ENCODE measurements around the gene WNT2B.

Gene WNT2B

DNA sequence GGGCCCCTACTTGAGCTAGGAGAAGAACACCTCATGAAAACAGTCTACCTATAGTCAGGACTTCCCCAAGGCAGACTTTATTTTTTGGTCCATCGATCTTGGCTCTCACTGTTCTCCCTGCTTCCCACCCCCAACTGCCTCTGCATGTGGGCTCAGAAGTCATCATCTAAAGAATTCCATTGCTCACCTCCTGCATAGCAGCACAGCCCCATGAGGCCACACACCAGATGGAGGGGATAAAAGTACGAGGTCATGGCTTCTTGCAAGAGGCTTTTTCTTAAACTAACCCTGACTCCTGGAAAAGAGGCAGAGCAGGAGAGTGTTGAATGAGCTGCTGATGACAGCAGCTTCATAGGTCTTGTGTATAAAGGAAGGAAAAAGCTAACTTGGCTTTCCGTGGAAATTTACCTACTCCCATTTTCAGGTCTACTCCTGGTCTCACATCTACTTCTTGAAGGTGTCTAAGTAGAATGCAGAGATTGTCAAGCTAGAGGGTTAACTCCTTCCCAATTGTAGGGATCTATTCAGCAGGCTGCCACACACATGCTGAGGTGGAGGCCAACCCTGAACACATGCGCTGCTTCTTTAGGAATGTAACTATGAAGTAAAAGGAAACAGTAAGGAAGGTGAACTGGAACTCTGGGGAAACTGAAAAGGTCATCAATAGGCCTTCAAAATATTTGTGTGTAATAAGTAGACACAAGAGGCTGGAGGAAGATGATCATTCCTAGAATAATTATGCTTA, 18.7 kb downstream of the WNT2B start:
- DNase-seq (ENCODE audit: low read depth in 3 of 3), result no peak

DNA sequence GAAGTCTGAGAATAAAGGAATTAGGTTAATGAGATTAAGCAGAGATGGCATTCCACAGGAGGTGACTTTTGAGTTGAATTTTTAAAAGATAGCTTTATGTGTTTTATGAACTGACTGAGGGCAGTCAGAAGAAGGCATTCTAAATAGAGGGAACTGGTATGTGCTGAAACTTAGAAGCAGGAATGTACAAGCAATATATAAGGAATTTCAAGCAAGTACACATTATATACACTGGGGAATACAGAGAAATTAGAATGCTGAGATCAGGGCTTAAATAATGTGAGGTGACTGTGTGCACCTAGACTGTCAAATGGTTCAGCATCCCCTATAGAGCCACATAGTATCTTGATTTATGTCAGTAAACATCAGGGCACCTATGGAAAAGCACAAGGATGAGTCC, 19.3 kb downstream of the WNT2B start:
- DNase-seq (ENCODE audit: low read depth in 3 of 3), result no peak

DNA sequence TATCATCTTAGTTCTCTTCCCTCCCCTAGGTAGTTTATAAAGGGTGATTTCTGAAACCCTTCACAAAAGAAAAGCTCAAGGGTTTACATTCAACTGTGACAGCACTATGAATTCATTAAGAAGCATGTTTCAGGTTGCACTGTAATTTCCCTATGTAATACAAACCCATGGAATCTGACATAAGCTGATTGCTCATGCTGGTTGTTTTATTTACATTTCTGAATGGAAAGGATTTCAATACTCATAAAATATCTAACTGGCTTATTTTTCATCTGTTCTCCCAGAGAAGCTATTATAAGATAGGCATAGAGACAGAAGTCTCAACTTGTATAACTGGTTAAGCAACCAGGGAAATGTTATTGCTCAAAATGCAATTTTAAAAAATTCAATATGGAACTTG, 20.5 kb downstream of the WNT2B start:
- DNase-seq (ENCODE audit: low read depth in 3 of 3), result no peak

DNA sequence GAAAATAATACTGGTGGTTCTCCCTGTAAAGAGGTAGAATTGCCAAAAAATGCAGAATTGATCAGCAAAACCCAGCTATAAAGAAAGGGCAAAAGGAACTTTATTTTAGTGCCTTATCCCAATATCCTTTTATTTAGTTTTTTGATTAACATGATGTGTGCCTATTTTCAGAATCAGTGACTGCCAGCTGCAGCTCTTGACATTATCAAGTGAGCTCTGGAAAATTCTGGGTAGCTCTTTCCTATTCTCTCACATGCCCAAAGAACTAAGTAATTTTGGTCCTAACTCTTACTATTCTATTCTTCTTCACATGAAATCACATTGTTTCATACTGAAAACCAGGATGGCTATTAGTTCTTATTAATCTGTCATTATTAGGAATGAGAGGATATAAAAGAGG, 22.1 kb downstream of the WNT2B start:
- no peak for DNase-seq (ENCODE audit: low read depth in 3 of 3)

DNA sequence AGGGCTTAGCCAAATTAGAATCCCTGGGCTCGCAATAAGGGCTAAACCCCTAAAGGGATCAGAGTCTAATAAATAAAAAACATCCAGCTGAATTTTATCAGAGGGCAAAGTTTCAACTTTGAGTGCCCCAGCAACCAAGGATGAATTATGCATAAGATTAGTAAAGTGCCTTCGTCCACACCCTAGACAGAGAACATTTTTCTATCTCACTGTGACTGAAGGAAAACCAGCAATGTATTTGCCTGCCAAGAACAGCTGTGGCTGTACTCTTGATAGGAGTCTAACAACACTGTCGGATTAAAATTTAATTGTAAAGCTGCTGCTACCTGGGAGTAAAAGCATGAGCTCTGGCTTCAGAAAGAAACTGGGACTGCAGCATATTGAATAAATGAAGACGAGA, 23.3 kb downstream of the WNT2B start:
- no peak for DNase-seq (ENCODE audit: low read depth in 3 of 3)

DNA sequence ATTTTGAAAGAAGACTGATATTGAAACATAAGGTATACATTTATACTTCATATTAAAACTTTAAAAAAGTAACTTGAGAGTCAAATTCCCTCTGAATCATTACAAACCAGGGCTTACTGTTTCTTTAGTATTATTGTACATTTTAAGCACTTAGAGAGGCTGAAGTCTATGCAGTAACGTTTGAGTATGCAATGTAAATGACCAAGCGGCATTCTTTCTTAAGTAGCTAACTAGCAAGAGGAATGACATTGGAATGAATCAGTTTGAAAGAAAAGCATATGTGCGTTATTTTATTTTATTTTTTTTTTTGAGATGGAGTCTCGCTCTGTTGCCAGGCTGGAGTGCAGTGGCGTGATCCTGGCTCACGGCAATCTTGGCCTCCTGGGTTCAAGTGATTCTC, 24.3 kb downstream of the WNT2B start:
- no peak for DNase-seq (ENCODE audit: low read depth in 3 of 3)

DNA sequence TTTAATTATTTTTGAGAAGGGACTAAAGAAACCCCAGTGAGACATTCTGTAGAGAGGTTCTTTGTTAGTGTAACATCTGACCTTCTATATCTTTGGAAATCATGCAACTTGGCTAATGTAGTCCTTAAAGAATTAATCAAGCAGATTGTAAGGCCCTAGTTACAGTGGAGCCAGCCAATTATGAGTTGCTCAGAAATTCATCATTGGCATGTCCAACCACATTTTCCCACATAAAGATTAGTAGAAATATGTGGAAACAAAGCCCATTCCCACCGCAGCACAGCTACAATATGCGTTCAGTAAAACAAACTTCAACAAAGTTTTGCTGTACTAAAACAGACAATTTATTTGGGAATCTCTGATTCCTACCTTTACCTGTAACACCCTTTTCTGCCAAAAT, 27.8 kb downstream of the WNT2B start:
- no peak for DNase-seq (ENCODE audit: low read depth in 3 of 3)

DNA sequence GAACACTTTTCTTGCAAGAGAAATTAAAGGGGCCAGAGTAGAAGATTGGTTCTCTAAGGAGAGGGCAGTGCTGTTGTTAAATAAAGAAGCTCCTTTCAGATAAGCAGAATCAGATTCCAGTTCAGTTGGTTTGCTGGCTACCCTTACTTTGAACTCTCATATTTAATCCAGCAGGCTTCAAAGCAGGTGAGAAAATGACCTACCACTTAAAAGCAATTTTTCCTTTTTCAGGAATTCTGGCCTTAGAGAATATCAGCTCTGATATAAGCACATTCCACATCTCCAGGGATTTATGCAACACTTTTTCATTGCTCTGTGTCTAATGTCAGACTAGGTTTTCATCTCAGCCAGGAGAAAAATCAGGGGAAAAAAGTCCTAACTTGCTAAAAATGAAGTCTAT, 28.7 kb downstream of the WNT2B start:
- no peak for DNase-seq (ENCODE audit: low read depth in 3 of 3)

DNA sequence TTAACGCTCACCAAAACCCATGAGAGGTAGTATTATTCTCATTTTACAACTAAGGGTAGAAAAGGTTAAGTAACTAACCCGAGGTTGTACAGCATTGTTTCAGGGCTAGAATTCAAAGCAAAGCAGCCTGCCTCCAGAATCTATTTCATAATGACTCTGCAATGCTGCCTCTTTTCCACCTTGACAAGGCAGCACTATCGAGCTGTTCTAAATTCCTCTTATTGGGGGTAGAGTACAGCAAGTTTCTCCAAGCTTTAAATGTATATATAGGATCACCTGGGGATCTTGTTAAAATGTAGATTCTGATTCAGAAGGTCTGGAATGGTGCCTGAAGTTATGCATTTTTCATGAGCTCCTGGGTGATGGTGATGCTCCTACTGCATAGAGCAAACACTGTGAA, 30.1 kb downstream of the WNT2B start:
- DNase-seq (ENCODE audit: low read depth in 3 of 3), result no peak

DNA sequence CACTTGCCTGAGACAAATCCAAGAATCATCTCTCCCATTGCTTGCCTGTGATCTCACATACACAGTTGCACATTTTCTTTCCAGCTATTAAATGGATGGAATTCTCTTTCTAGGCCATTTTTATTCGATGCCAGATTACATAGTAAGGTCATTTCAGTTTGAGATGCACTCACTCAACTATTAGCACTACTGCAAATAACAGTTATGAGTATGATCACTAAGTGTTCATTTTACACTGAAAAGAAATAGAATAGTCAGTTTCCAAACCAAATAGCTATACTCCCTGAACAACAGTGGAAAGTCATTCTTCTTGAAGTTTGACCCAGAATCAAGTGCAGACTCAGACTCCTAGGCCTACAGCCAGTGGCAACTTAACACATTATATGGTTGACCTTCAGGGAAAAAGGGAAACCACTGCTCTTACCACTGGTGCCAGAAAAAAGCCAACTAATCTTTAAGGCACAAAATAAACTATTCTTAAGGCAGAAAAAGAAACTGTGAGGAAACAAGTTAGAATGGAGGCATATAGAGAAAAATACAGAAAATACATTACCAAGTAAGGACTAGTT, 31.5 kb downstream of the WNT2B start:
- no peak for DNase-seq (ENCODE audit: low read depth in 3 of 3)

DNA sequence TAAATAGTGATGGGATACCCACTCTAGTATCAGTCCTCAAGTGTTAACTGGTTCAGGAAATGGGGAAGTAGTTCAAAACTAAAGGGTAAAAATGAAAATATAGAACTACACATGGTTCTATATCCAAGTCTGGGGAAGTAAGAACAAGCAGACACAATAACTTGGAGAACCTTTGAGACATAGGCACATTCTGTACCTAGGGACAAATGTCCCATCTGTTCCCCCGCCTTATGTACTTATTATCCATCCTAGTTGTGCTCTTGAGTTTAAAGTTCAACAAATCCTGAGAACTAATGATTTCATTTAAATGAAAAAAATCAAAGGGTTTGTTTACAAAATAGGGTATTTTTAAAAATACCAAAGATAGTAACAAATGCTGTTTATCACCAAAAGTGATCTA, 32.5 kb downstream of the WNT2B start:
- no peak for DNase-seq (ENCODE audit: low read depth in 3 of 3)

DNA sequence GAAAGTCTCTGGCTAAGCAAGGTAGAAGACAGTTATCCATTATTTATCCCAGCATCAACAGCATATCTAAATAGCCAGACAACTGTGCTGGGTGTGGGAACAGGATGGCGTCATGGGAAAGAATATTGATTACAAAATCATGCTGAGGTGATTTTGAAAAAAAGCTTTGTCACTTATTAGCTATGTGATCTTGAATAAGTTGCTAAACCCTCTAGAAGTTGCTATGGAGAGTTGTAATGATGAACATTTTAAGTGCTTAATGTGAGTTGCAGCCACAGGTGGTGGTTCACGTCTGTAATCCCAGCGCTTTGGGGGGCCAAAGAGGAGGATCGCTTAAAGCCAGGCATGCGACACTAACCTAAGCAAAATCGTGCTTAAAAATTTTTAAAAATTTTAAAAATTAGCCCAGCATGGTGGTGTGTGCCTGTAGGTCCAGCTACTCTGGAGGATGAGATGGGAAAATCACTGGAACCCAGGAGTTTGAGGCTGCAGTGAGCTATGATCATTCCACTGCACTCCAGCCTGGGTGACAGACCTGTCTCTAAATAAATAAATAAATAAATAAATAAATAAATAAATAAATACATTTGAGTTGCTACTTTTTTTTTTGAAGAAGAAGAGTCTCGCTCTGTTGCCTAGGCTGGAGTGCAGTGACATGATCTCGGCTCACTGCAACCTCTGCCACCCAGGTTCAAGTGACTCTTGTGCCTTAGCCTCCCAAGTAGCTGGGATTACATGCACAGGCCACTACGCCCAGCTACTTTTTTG, 33.6 kb downstream of the WNT2B start:
- DNase-seq (ENCODE audit: low read depth in 3 of 3), result no peak

DNA sequence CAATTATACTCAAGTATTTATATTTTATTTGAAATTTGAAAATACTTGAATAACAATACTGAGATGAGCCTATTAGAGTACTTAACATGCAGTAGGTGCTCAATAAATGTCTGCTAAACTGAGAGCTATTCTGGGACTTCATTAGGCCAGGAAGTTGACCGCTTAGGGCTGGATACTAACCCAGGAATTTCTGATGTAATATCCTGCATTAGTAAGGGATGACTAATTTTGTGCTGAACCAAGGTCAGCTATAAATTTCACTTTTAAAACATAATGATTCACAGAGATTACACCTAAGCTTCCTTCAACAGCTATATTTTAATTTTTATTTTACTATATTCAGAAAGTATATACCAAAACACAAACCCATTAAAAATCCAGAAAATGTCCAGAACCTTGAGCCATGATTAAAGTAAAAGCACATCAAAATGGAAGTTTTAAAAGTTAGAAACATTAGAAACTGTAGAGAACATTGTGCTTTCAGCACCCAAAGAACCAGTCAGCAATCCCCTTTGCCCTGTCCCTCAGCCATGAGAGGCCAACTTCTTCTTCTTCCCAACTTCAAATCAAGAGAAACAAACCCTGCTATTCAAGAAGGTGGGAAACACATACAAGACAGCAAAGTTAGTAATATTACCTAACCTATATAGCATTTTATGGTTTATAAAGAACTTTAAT, 35.4 kb downstream of the WNT2B start:
- no peak for DNase-seq (ENCODE audit: low read depth in 3 of 3)

DNA sequence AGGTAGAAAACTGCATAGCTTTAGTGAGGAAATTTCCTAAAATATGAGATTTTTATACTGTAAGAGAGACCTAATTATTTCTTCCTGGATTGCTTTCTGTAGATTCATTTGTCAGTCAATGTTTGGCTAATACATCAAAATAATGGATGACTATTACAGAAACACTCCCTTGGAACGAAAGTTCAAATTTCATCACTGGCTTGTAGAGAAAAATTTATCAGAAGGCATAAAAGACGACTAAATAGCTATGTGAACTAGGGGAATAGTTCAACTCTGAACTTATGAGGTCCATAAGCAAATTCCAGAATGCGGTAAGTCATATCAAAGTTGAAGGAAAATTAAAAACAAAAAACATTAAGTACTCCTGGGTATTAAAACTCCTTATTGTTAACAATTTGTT, 36.0 kb downstream of the WNT2B start:
- DNase-seq (ENCODE audit: low read depth in 3 of 3), result no peak

DNA sequence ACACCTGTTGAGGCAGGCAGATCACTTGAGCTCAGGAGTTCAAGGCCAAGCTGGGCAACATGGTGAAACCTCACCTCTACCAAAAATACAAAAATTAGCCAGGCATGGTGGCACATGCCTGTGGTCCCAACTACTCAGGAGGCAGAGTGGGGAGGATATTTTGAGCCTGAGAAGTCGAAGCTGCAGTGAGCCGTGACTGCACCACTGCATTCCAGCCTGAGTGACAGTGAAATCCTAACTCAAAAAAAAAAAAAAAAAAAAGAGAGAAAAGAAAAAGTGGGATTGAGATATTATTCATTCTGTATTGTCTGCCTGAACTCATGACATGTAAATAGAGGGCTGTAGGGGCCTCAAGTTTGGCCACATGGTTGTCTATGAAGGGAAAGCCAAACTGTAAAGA, 37.3 kb downstream of the WNT2B start:
- no peak for DNase-seq (ENCODE audit: low read depth in 3 of 3)

DNA sequence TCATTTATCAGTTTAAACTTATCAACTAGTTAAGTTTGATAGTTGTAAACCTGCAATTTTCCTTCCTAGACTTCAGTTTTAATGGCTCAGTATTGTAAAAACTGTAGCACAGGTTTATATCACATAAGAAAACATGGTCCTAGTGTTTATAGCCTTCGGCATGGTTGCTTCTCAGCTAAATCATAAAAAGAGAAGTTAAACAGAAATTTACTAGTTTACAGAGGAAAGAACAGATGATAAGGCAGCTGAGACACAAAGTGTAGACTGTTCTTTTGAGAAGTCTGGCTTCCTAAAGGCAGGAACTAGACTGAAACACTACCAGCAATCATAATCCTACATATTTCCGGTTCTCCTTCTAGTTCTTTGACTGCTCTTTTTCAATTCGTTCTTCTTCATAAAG, 39.8 kb downstream of the WNT2B start:
- no peak for DNase-seq (ENCODE audit: low read depth in 3 of 3)

DNA sequence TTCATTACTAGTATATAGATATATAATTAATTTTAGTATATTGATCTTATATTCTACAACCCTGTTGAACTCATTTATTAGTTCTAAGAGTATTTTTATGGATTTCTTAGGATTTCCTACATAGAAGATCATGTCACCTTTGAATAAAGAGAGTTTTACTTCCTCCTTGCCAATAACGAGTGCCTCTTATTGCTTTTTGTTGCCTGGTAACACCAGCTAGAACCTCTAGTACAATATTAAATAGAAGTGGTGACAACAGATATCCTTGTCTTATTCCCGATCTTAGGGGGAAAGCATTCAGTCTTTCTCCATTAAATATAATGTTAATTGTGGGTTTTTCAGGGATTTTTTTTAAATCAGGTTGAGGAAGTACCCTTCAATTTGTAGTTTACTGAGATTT, 40.8 kb downstream of the WNT2B start:
- no peak for DNase-seq (ENCODE audit: low read depth in 3 of 3)

DNA sequence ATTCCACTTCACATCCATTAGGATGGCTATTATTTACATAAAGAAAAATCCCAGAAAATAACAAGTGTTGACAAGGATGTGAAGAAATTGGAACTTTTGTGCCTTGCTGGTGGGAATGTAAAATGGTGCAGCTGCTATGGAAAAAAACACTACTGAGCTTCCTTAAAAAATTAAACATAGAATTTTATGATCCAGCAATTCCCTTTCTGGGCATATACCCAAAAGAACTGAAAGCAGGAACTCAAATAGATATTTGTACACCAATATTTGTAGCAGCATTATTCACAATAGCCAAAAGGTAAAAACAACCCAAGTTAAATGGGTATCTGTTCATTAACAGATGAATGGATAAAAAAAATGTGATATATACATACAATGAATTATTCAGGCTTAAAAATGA, 45.6 kb downstream of the WNT2B start:
- no peak for DNase-seq (ENCODE audit: low read depth in 3 of 3)

DNA sequence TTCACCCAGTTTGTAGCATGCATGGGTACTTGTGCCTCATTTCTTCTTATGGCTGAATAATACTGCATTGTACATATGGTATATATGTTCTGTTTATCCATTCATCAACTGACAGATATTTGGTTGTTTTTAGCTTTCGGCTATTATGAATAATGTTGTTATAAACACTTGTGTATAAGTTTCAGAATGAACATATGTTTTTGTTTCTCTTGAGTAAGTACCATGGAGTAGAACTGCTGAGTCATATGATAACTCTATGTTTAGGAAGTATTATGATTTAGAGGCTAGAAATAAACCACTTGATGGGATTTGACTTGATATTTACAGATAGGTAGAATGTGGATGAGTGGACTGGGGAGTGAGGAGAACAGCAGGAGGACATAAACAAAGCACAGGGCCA, 48.6 kb downstream of the WNT2B start:
- DNase-seq (ENCODE audit: low read depth in 3 of 3), result no peak

DNA sequence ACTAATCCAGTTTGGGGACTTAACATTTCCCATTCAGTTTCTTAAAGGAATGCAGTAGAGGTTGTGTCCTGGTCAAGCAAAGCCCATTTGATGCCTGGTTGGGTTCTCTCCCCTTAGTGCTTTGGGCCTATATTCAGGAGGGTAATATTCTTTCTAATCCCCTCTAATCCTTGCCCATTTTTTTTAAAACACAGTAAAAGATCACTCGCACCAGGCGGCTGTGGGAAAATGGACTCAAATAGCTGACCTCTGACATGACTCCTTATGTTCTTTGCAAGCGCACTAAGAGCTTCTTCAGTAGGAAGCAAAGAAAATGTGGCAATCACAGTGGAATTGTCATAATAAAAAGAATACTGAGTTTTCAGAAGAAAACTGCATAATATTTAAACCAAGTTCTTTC, 49.9 kb downstream of the WNT2B start:
- no peak for DNase-seq (ENCODE audit: low read depth in 3 of 3)

DNA sequence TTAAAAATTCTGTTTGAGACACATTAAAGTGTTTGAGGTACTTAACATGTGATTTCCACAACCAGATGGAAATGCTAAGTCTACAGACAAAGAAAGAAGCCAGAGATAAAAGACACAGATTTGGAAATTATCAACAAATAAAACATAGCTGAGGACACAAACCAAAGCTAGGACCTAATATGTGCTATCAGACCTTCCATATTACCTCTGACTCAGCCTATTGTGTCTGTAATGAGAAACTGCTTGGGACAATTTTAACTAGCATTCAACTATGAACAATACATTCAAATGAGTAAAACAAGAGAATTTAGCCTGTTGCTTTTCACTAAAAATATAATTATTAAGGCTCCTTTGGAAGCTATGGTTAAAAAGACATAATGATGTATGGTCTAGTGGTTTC, 54.6 kb downstream of the WNT2B start:
- no peak for DNase-seq (ENCODE audit: low read depth in 3 of 3)

DNA sequence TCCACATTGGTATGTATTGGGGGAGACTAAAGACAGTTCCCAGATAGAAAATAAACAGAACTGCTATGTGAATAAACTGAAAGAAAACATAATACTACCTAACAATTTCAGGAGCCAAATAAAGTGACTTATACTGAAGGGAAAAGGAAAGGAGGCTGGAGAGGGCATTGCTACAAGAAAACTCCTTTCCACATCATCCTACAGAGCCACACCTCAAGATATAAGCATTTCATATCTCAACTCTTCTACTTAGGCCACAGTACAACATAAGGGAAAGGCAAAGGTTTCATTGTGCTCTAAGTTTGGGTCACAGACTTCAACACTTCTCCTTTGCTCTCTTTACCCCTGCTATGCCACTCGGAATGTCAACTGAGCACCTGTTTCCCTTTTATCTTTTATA, 55.3 kb downstream of the WNT2B start:
- no peak for DNase-seq (ENCODE audit: low read depth in 3 of 3)

DNA sequence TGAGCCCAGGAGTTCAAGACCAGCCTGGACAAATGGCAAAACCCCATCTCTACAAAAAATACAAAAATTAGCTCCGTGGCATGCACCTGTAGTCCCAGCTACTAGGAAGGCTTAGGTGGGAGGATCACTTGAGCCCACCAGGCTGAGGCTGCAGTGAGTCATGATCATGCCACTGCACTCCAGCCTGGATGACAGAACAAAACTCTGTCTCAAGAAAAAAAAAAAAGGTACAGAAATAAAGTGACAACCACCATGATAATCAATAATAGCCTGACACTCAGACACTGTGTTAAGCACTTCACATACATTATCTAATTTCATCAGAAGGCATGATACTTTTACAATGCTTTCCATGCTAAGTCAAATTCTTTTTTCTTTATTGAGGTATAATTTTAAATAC, 57.0 kb downstream of the WNT2B start:
- no peak for DNase-seq (ENCODE audit: low read depth in 3 of 3)
